Fibroblast of skin of right quadriceps (primary cell): ENCODE results near the gene S100A10.

Experiments used
- DNase-seq: peaks from one replicate; pipeline ENCODE4 v3.0.0-alpha.2; 2013

S100A10 gene

GRCh38 chr1:152009691-152010090 is 16.0 kb upstream of the S100A10 start:
- no peak for DNase-seq

- DNase-seq: no peak
Observed at GRCh38 chr1:152007047-152007446, 13.4 kb upstream of the S100A10 start.

- no peak for DNase-seq
Observed at GRCh38 chr1:152005360-152005912, 11.8 kb upstream of the S100A10 start.

- DNase-seq: no peak
Observed at GRCh38 chr1:152003846-152004442, 10.3 kb upstream of the S100A10 start.

GRCh38 chr1:152002960-152003359 is 9.3 kb upstream of the S100A10 start:
- no peak for DNase-seq

- peak; percentile 97 for DNase-seq
Observed at GRCh38 chr1:152001631-152002584, 8.2 kb upstream of the S100A10 start.

GRCh38 chr1:152000964-152001630 is 7.4 kb upstream of the S100A10 start:
- no peak for DNase-seq

GRCh38 chr1:151998611-151999362 is 5.1 kb upstream of the S100A10 start:
- no peak for DNase-seq

- DNase-seq: no peak
Observed at GRCh38 chr1:151997284-151997570, 3.6 kb upstream of the S100A10 start.

GRCh38 chr1:151995774-151996173 is 2.1 kb upstream of the S100A10 start:
- DNase-seq: no peak

- DNase-seq: peak; percentile 100
Observed at GRCh38 chr1:151994956-151995355, 1.3 kb upstream of the S100A10 start.

- DNase-seq: no peak
Observed at GRCh38 chr1:151993084-151993733, 450 bp downstream of the S100A10 start.

- DNase-seq: peak; percentile 84
Observed at GRCh38 chr1:151992303-151993083, 1.2 kb downstream of the S100A10 start.

GRCh38 chr1:151991663-151992302 is 1.9 kb downstream of the S100A10 start:
- no peak for DNase-seq

GRCh38 chr1:151990856-151991198 is 2.8 kb downstream of the S100A10 start:
- peak; percentile 82 for DNase-seq

- DNase-seq: no peak
Observed at GRCh38 chr1:151990058-151990855, 3.4 kb downstream of the S100A10 start.

- peak; percentile 86 for DNase-seq
Observed at GRCh38 chr1:151989211-151989862, 4.3 kb downstream of the S100A10 start.

GRCh38 chr1:151988405-151988923 is 5.2 kb downstream of the S100A10 start:
- DNase-seq: peak; percentile 96

- DNase-seq: no peak
Observed at GRCh38 chr1:151986501-151987190, 7.0 kb downstream of the S100A10 start.
